PC-9 (cell line): ENCODE measurements around the gene ASTL.

Source experiments
- CTCF ChIP-seq: fragments of 200-600 bp; sonication (generic); conservative IDR thresholded peaks from 2 replicates; pipeline ENCODE4 v1.6.1; 2017; ENCODE audit warnings: mixed run types, antibody characterized with exemption, mild to moderate bottlenecking, moderate library complexity
- EZH2 ChIP-seq: fragments of 200-600 bp; sonication (generic); IDR thresholded peaks from 2 replicates; pipeline ENCODE4 v1.8.0; 2017; ENCODE audit warnings: antibody characterized with exemption, low read depth

- TF ChIP-seq CTCF, result no peak
- no peak for TF ChIP-seq EZH2
Observed at GRCh38 chr2:96164459-96165184, 26.3 kb upstream of the ASTL start.
